GM12865 (cell line): ENCODE data around the gene MTFP1.
"Not testable (repeated sequence)": the region's sequence is repeated elsewhere in the genome, so short reads cannot be mapped to it uniquely, and the experiment has no call there.

ENCODE experiments used
- DNase-seq: peaks from one replicate; pipeline ENCODE4 v3.0.0; 2010; ENCODE audit warnings: low read depth
- H3K4me3 ChIP-seq: 2 replicates; pipeline ENCODE4 v1.5.1; 2011; ENCODE audit warnings: mild to moderate bottlenecking, low read depth, low read length, control low read depth
- TF ChIP-seq, protein P1 (sequence below): IDR thresholded peaks from 2 replicates; pipeline ENCODE4 v1.5.1; 2011; ENCODE audit warnings: low read length, control low read depth, low read depth, inconsistent platforms; ENCODE audit not compliant: insufficient read depth; ENCODE audit errors: missing control alignments

Gene MTFP1

DNA sequence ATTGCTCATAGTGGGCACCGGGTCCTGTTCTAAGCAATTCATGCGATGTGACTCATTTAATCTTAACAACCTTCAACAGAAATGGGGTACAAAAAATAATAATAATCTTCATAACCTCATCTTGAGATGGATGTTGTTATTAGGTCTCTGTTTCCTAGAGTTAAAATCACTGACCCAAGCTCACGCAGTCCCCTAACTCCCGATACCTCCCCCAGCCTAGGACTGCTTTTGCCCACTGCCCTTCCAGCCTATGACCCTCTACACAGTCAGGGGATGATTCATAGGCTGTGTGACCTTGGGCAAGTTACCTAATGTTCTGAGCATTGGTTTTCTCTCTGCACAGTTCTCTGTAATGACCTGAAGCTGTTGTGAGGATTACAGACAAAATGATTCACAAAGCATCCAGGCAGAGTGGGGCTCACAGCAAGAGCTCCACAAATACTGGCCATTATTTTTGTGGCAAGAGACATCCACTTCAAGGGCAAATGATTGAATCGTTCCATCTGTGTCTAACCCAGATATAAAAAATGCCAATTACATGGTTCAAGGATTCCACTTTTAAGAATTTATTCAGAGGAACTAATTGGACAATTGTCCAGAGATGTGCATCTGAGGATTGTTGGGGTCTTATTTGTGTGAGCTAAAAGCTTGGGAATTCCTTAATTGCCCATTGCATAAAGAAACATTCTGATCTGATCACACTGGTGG, 20.0 kb downstream of the MTFP1 start:
- DNase-seq = no peak
- TF ChIP-seq, protein P1, sequence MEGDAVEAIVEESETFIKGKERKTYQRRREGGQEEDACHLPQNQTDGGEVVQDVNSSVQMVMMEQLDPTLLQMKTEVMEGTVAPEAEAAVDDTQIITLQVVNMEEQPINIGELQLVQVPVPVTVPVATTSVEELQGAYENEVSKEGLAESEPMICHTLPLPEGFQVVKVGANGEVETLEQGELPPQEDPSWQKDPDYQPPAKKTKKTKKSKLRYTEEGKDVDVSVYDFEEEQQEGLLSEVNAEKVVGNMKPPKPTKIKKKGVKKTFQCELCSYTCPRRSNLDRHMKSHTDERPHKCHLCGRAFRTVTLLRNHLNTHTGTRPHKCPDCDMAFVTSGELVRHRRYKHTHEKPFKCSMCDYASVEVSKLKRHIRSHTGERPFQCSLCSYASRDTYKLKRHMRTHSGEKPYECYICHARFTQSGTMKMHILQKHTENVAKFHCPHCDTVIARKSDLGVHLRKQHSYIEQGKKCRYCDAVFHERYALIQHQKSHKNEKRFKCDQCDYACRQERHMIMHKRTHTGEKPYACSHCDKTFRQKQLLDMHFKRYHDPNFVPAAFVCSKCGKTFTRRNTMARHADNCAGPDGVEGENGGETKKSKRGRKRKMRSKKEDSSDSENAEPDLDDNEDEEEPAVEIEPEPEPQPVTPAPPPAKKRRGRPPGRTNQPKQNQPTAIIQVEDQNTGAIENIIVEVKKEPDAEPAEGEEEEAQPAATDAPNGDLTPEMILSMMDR = no peak
- no peak overlapping the region for H3K4me3 ChIP-seq

DNA sequence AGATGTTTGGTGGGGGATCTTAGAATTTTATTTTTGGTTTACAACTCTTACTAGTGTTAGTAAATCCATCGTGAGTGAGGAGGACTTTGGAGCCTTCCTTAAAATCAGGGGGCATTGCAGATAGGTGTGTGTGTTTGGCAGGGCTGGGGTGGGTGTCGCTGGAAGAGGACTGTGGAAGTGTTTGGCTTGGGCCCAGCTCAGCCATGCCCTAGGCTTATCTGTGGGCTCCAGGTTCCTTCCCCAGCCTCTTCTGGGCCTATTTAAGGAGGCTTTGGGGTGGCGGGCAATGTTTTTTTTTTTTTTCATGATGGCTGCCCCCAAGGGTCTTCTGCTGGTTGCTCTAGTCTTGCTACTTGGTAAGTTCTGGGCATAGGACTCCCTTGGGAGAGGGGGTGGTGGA, 22.1 kb downstream of the MTFP1 start:
- no peak overlapping the region for H3K4me3 ChIP-seq
- TF ChIP-seq, protein P1 = no peak

GRCh38 chr22:30451488-30451887, 25.9 kb downstream of the MTFP1 start:
- H3K4me3 ChIP-seq, DNase-seq: not testable (repeated sequence)

More for the DNA sequence above, 22.1 kb downstream of the MTFP1 start:
- DNase-seq = no peak

DNA sequence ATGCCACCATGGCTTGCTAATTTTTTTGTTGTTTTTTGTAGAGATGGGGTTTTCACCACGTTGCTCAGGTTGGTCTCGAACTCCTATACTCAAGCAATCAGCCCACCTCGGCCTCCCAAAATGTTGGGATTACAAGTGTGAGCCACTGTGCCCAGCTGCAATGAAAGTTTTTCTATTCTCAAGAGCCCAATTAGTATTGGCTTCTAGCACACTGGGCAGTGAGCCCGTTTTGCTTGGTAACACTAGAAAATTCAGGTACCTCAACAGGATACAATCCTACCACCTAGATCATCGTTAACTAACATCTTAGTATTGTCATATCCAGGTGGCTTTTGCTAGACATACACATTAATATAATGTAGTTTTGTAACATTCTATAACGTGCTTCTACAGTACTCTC, 27.3 kb downstream of the MTFP1 start:
- no peak overlapping the region for H3K4me3 ChIP-seq
- no peak for DNase-seq
- TF ChIP-seq, protein P1 = no peak

DNA sequence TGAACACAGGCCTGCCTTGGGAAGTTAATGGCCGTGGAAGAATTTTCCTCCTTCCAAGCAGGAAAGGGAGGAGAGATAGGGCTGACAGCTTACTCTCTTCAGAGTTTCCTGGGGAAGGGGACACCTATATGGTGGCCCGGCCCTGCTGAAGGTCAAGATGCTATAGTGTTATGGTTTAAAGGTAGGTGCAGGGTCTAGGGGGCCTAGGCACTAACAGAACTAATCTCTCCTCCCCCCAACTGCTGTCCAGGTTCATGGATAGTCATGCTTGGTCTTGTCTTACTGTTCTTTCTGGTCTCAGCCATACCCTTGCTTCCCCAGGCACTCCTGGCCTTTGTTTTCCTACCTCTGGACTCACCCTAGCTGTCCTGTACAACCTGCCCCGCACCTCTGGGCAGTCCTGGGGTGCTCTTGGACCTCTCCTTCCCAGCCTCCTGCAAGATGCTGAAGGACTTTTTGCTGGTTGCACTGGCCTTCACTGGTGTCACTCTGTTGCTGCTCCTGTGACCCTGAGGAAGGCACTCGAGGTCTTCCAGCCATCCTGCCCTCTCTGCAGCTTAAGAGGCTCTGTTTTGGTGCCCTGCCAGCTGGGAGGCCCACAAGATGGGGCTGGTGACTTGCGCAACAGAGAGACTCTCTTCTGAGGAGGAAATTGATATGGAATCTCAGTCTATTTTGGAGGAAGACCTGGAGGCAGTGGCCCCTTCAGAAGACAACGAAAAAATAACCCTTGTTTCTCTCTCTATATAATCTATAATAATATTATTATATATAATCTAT, 28.4 kb downstream of the MTFP1 start:
- TF ChIP-seq, protein P1 = peak; percentile 7
- no peak overlapping the region for H3K4me3 ChIP-seq
- DNase-seq = peak; percentile 14

DNA sequence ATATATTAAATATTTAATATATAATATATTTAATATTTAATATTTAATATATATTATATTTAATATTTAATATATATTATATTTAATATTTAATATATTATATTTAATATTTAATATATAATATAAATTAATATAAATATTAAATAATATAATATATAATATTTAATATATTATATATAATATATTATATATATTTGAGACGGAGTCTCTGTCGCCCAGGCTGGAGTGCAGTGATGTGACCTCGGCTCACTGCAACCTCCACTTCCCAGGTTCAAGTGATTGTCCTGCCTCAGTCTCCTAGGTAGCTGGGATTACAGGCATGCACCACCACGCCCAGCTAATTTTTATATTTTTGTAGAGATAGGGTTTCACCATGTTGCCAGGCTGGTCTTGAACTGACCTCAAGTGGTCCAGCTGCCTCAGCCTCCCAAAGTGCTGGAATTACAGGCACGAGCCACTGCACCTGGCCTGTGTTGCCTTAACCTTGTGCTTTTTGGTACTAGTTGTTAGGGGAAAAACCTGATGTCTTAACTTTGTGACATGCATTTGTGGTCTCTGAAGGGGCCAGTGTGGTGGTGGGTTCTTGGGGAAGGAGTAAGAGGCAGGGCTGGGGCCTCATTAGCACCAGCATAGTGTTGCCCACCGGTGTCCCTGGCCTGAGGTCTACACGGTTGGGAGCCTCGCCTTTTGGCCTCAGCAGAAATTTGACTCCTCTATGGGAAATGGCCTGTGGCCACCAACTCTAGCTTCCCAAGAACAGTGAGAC, 29.7 kb downstream of the MTFP1 start:
- H3K4me3 ChIP-seq = no peak overlapping the region
- TF ChIP-seq, protein P1 = no peak
- no peak for DNase-seq

- TF ChIP-seq, protein P1 = no peak
- DNase-seq = no peak
- no peak overlapping the region for H3K4me3 ChIP-seq
Measured at GRCh38 chr22:30457981-30458380, 32.4 kb downstream of the MTFP1 start.
